Right lung (tissue), 10 donors: Measurements from ENCODE around the gene KRTAP3-2. TPM values are rescaled to one million over a fixed set of nuclear protein-coding genes. Genes with fewer than 3 reads are reported as not detected.
"Not testable (repeated sequence)": the region's sequence is repeated elsewhere in the genome, so short reads cannot be mapped to it uniquely, and the experiment has no call there.

Source experiments
- DNase-seq, 2 donors: peaks; one replicate each; pipeline ENCODE4 v3.0.0-alpha.2; 2013
- long read RNA-seq, 8 donors: transcript quantifications; one replicate each; lab custom pipeline, GENCODE V29; 2026
- polyA plus RNA-seq, 5 donors: library from polyadenylated mRNA; unstranded; fragments of 120-200 nt; gene quantifications; one replicate each; pipeline versions ENCODE4 v1.2.1 to v1.2.3, GENCODE V29; 2013; ENCODE audit warnings: inconsistent platforms in 1 of 5, low replicate concordance in 1 of 5; ENCODE audit not compliant: insufficient read length in 5 of 5, insufficient read depth in 1 of 5

The KRTAP3-2 gene
- not detected for polyA plus RNA-seq
- long read RNA-seq, donor 1, result 0 reads
- long read RNA-seq, donor 2, result 0 reads
- long read RNA-seq, donor 3, result 0 reads
- long read RNA-seq, donor 4, result 0 reads
- long read RNA-seq, donor 5, result 0 reads
- long read RNA-seq, donor 6, result 0 reads
- long read RNA-seq, donor 7, result 0 reads
- long read RNA-seq, donor 8, result 0 reads

GRCh38 chr17:40999563-40999962, at the start of gene KRTAP3-2:
Gene KRTAP3-2, minus strand, starts transcription at chr17:40999906. Its CDS starts 53 bp downstream, at chr17:40999853.
- DNase-seq, result not testable (repeated sequence)

GRCh38 chr17:41049110-41049509, 49.4 kb upstream of the KRTAP3-2 start:
- no peak for DNase-seq

- no peak for DNase-seq
Measured at GRCh38 chr17:41048441-41048840, 48.7 kb upstream of the KRTAP3-2 start.

- DNase-seq, result not testable (repeated sequence)
Measured at GRCh38 chr17:41046735-41047465, 47.2 kb upstream of the KRTAP3-2 start, which contains the start of gene KRTAP2-1. Gene KRTAP2-1, minus strand, starts transcription at chr17:41047316. Its CDS starts 49 bp downstream, at chr17:41047267.

- no peak for DNase-seq
Measured at GRCh38 chr17:41042953-41043352, 43.2 kb upstream of the KRTAP3-2 start.

- not testable (repeated sequence) for DNase-seq
Measured at GRCh38 chr17:41040783-41041571, 41.3 kb upstream of the KRTAP3-2 start, which contains the start of gene KRTAP1-1. Gene KRTAP1-1, minus strand, starts transcription at chr17:41041450. Its CDS starts 53 bp downstream, at chr17:41041397.

GRCh38 chr17:41037853-41038350, 38.2 kb upstream of the KRTAP3-2 start:
- no peak for DNase-seq

GRCh38 chr17:41034346-41034935, 34.7 kb upstream of the KRTAP3-2 start, which contains the start of gene KRTAP1-3:
Gene KRTAP1-3, minus strand, starts transcription at chr17:41034874. Its CDS starts 53 bp downstream, at chr17:41034821.
- not testable (repeated sequence) for DNase-seq

GRCh38 chr17:41029633-41030245, 30.0 kb upstream of the KRTAP3-2 start, which contains the start of gene KRTAP1-4:
Gene KRTAP1-4, minus strand, starts transcription at chr17:41030195. Its CDS starts 117 bp downstream, at chr17:41030078.
- DNase-seq, result no peak

- DNase-seq, result no peak
Measured at GRCh38 chr17:41026715-41027471, 27.2 kb upstream of the KRTAP3-2 start, which contains the start of gene KRTAP1-5. Gene KRTAP1-5, minus strand, starts transcription at chr17:41027208. Its CDS starts 53 bp downstream, at chr17:41027155.

- no peak for DNase-seq
Measured at GRCh38 chr17:41024697-41025096, 25.0 kb upstream of the KRTAP3-2 start.

- no peak for DNase-seq
Measured at GRCh38 chr17:41020336-41020735, 20.6 kb upstream of the KRTAP3-2 start.

GRCh38 chr17:41019415-41019814, 19.7 kb upstream of the KRTAP3-2 start:
- DNase-seq, result no peak

GRCh38 chr17:41018541-41018940, 18.8 kb upstream of the KRTAP3-2 start:
- no peak for DNase-seq

GRCh38 chr17:41016578-41017215, 17.0 kb upstream of the KRTAP3-2 start:
- no peak for DNase-seq

- DNase-seq, result no peak
Measured at GRCh38 chr17:41015454-41015853, 15.7 kb upstream of the KRTAP3-2 start.

GRCh38 chr17:41013606-41014005, 13.9 kb upstream of the KRTAP3-2 start:
- no peak for DNase-seq

GRCh38 chr17:41013181-41013580, 13.5 kb upstream of the KRTAP3-2 start:
- no peak for DNase-seq

GRCh38 chr17:41012326-41013120, 12.8 kb upstream of the KRTAP3-2 start:
- no peak for DNase-seq
